Neural cell (in vitro differentiated cells): ENCODE data around the gene TSPAN9. TPM values are rescaled to one million over a fixed set of nuclear protein-coding genes. Genes with fewer than 3 reads are reported as not detected.

ENCODE experiments used
- H2AFZ ChIP-seq: fragments of 200-600, 300-800 bp; sonication (generic), shearing (Covaris generic); 2 replicates; pipeline ENCODE4 v1.6.0; 2014; ENCODE audit warnings: low read depth, mild to moderate bottlenecking, antibody characterized with exemption, low read length, moderate library complexity
- H3F3A ChIP-seq: fragments of 200-600 bp; shearing (Covaris generic); 2 replicates; pipeline ENCODE4 v1.6.1; 2016; ENCODE audit warnings: mild to moderate bottlenecking, moderate library complexity, mixed read lengths, antibody characterized with exemption, low read length; ENCODE audit not compliant: insufficient read depth, poor library complexity, severe bottlenecking
- H3K27ac ChIP-seq: fragments of 200-600, 300-800 bp; sonication (generic), shearing (Covaris generic); 2 replicates; pipeline ENCODE4 v1.5.1; 2014; ENCODE audit warnings: mild to moderate bottlenecking, low read length, moderate library complexity
- H3K27me3 ChIP-seq: fragments of 300-800, 200-600 bp; sonication (generic), shearing (Covaris generic); 2 replicates; pipeline ENCODE4 v1.6.0; 2014; ENCODE audit warnings: mild to moderate bottlenecking, low read depth, low read length, moderate library complexity; ENCODE audit not compliant: insufficient read depth
- H3K36me3 ChIP-seq: fragments of 300-800, 200-600 bp; sonication (generic), shearing (Covaris generic); 2 replicates; pipeline ENCODE4 v1.5.1; 2014; ENCODE audit warnings: mild to moderate bottlenecking, antibody characterized with exemption, low read length, moderate library complexity; ENCODE audit not compliant: insufficient read depth
- H3K4me2 ChIP-seq: fragments of 300-800, 200-600 bp; sonication (generic), shearing (Covaris generic); 2 replicates; pipeline ENCODE4 v1.6.0; 2014; ENCODE audit warnings: mild to moderate bottlenecking, low read length
- H3K4me3 ChIP-seq: fragments of 300-800, 200-600 bp; sonication (generic), shearing (Covaris generic); 2 replicates; pipeline ENCODE4 v1.5.1; 2014; ENCODE audit warnings: mild to moderate bottlenecking, low read length, moderate library complexity
- H3K79me2 ChIP-seq: fragments of 200-600 bp; shearing (Covaris generic); replicated peaks from 2 replicates; pipeline ENCODE4 v1.6.0; 2014; ENCODE audit warnings: mild to moderate bottlenecking, low read length, moderate library complexity; ENCODE audit not compliant: insufficient read depth
- H3K9ac ChIP-seq: fragments of 300-800, 200-600 bp; sonication (generic), shearing (Covaris generic); 2 replicates; pipeline ENCODE4 v1.6.1; 2016; ENCODE audit warnings: mild to moderate bottlenecking, low read length, mixed read lengths
- H3K9me2 ChIP-seq: fragments of 200-600 bp; shearing (Covaris generic); 2 replicates; pipeline ENCODE4 v1.6.1; 2016; ENCODE audit warnings: mild to moderate bottlenecking, low read length, mixed read lengths; ENCODE audit not compliant: insufficient read depth
- H3K9me3 ChIP-seq: fragments of 200-600, 300-800 bp; sonication (generic), shearing (Covaris generic); 2 replicates; pipeline ENCODE4 v1.6.1; 2016; ENCODE audit warnings: mild to moderate bottlenecking, mixed run types, low read length, moderate library complexity, mixed read lengths
- H4K20me1 ChIP-seq: fragments of 200-600 bp; shearing (Covaris generic); 2 replicates; pipeline ENCODE4 v1.6.1; 2016; ENCODE audit warnings: mild to moderate bottlenecking, mixed run types; ENCODE audit not compliant: insufficient read depth
- EP300 ChIP-seq: fragments of 450-650 bp; conservative IDR thresholded peaks from 2 replicates; pipeline ENCODE4 v1.6.1; 2014; ENCODE audit warnings: antibody characterized with exemption, mild to moderate bottlenecking, moderate library complexity; ENCODE audit not compliant: poor library complexity, severe bottlenecking
- EZH2 ChIP-seq: fragments of 200-600, 300-800 bp; shearing (Covaris generic), sonication (generic); IDR thresholded peaks from 2 replicates; pipeline ENCODE4 v1.6.1; 2014; ENCODE audit warnings: antibody characterized with exemption, low read length, borderline replicate concordance, mild to moderate bottlenecking; ENCODE audit not compliant: insufficient read depth, poor library complexity, severe bottlenecking
- MXI1 ChIP-seq: fragments of 450-650 bp; conservative IDR thresholded peaks from 2 replicates; pipeline ENCODE4 v1.6.1; 2014; ENCODE audit warnings: antibody characterized with exemption, mild to moderate bottlenecking; ENCODE audit not compliant: poor library complexity, severe bottlenecking
- POLR2AphosphoS5 ChIP-seq: IDR thresholded peaks from 2 replicates; pipeline ENCODE4 v1.6.1; 2012
- RAD21 ChIP-seq: fragments of 450-650 bp; conservative IDR thresholded peaks from 2 replicates; pipeline ENCODE4 v1.6.1; 2014; ENCODE audit warnings: antibody characterized with exemption, mild to moderate bottlenecking, moderate library complexity
- SMC3 ChIP-seq: fragments of 450-650 bp; conservative IDR thresholded peaks from 2 replicates; pipeline ENCODE4 v1.6.1; 2014; ENCODE audit warnings: antibody characterized with exemption, mild to moderate bottlenecking, moderate library complexity; ENCODE audit not compliant: poor library complexity
- TAF1 ChIP-seq: IDR thresholded peaks from 2 replicates; pipeline ENCODE4 v1.6.1; 2012; ENCODE audit warnings: low read depth
- polyA plus RNA-seq: library from polyadenylated mRNA; depleted of rRNA; stranded (reverse); fragments of >200 nt; gene quantifications from 2 replicates; pipeline ENCODE4 v1.2.3, GENCODE V29; 2014
- TF ChIP-seq, protein P1 (sequence below): fragments of 450-650 bp; IDR thresholded peaks from 2 replicates; pipeline ENCODE4 v1.5.1; 2014; ENCODE audit warnings: antibody characterized with exemption, mild to moderate bottlenecking, moderate library complexity; ENCODE audit not compliant: poor library complexity, severe bottlenecking
- TF ChIP-seq, protein P2 (sequence below): IDR thresholded peaks from 2 replicates; pipeline ENCODE4 v1.6.1; 2012; ENCODE audit warnings: borderline replicate concordance

TSPAN9 gene
- polyA plus RNA-seq, 1 donor from 2014 or later: 11.9 TPM

DNA sequence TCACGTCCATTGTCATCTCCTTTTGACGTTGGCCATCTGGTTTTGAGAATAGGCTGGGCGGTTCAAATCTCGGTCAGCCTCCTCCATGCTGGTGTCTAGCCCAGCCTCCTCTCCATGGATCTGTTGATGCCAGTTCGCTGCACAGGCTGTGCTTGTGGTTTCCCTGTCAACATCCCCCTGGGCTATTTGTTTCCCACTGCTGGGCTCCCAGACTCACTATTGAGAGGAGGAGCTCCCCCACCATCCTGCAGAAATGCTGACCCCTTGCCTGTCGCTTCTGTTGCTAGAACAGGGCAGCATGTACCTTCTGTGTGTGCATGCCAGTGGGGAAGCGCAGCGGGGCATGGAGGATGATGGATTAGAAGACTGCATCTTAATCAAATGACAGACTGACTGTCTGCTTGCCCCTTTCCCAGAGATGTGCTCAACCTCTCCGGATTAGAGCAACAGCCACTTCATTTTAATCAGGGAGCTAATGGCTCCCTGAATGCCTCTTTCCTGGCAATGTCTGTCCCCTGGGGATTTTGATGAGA, 170.5 kb downstream of the TSPAN9 start:
- Histone ChIP-seq H3K9me2 (no peaks in the 10 kb centered on the region), H3K36me3 (no peaks in the 10 kb centered on the region), H3K4me2 (no peak overlapping the region), H3K4me3 (no peak overlapping the region), H3F3A (no peaks in the 10 kb centered on the region), H3K9ac (no peak overlapping the region), H4K20me1 (no peaks in the 10 kb centered on the region), H3K27me3 (no peaks in the 10 kb centered on the region), H3K79me2 (no peaks in the 10 kb centered on the region), H3K27ac (no peak overlapping the region), H2AFZ (no peak overlapping the region), H3K9me3 (no peaks in the 10 kb centered on the region)
- TF ChIP-seq EP300 (no peak), SMC3 (no peak), RAD21 (no peak), MXI1 (no peak), POLR2AphosphoS5 (no peak), EZH2 (no peak), TAF1 (no peak)
- TF ChIP-seq, protein P1, sequence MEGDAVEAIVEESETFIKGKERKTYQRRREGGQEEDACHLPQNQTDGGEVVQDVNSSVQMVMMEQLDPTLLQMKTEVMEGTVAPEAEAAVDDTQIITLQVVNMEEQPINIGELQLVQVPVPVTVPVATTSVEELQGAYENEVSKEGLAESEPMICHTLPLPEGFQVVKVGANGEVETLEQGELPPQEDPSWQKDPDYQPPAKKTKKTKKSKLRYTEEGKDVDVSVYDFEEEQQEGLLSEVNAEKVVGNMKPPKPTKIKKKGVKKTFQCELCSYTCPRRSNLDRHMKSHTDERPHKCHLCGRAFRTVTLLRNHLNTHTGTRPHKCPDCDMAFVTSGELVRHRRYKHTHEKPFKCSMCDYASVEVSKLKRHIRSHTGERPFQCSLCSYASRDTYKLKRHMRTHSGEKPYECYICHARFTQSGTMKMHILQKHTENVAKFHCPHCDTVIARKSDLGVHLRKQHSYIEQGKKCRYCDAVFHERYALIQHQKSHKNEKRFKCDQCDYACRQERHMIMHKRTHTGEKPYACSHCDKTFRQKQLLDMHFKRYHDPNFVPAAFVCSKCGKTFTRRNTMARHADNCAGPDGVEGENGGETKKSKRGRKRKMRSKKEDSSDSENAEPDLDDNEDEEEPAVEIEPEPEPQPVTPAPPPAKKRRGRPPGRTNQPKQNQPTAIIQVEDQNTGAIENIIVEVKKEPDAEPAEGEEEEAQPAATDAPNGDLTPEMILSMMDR: no peak
- TF ChIP-seq, protein P2, sequence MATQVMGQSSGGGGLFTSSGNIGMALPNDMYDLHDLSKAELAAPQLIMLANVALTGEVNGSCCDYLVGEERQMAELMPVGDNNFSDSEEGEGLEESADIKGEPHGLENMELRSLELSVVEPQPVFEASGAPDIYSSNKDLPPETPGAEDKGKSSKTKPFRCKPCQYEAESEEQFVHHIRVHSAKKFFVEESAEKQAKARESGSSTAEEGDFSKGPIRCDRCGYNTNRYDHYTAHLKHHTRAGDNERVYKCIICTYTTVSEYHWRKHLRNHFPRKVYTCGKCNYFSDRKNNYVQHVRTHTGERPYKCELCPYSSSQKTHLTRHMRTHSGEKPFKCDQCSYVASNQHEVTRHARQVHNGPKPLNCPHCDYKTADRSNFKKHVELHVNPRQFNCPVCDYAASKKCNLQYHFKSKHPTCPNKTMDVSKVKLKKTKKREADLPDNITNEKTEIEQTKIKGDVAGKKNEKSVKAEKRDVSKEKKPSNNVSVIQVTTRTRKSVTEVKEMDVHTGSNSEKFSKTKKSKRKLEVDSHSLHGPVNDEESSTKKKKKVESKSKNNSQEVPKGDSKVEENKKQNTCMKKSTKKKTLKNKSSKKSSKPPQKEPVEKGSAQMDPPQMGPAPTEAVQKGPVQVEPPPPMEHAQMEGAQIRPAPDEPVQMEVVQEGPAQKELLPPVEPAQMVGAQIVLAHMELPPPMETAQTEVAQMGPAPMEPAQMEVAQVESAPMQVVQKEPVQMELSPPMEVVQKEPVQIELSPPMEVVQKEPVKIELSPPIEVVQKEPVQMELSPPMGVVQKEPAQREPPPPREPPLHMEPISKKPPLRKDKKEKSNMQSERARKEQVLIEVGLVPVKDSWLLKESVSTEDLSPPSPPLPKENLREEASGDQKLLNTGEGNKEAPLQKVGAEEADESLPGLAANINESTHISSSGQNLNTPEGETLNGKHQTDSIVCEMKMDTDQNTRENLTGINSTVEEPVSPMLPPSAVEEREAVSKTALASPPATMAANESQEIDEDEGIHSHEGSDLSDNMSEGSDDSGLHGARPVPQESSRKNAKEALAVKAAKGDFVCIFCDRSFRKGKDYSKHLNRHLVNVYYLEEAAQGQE: no peak

DNA sequence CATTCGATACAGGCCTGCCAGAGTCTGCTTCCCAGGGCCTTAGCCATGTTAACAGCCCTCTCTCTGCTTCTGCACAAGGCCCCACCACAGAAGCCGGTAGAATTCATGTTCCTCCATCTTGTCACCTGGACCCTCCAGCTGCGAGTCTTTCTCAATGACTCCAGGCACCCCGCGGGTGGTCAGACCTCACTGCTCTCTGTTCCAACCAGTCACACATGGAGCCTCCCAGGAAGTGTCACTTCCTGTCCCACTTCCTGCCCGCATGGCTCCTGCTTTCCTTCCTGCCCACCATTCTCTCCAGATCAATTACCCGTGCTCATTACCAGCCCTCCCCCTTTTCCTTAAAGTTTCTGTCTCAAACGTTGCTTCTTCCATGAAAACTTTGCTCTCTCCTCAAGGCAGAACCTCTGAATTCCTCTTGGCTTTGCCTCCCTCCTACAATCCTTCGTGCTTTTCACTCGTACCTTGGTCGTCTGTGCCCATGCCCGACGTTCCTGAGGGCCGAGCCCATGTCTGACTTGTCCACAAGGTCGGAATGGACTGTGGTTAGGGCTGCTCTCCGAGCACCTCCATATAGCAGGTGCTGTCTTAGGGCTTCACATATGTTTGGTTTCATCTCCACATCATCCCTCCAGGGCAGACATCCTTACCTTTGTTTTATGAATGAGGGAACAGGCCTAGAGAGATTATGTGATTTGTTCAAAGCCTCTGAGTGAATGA, 172.1 kb downstream of the TSPAN9 start:
- H3K4me2 ChIP-seq: no peak overlapping the region
- no peak for TF ChIP-seq EP300
- TF ChIP-seq, protein P1: no peak
- no peak for TF ChIP-seq RAD21
- no peak for TF ChIP-seq EZH2
- TF ChIP-seq MXI1: no peak
- no peak for TF ChIP-seq SMC3
- TF ChIP-seq, protein P2: no peak
- no peak for TF ChIP-seq POLR2AphosphoS5
- no peak for TF ChIP-seq TAF1
- no peak overlapping the region for H3K27ac ChIP-seq
- H3K36me3 ChIP-seq: no peaks in the 10 kb centered on the region
- no peaks in the 10 kb centered on the region for H3K27me3 ChIP-seq
- H3K9me3 ChIP-seq: no peaks in the 10 kb centered on the region
- no peaks in the 10 kb centered on the region for H3F3A ChIP-seq
- H3K4me3 ChIP-seq: no peak overlapping the region
- no peak overlapping the region for H2AFZ ChIP-seq
- no peaks in the 10 kb centered on the region for H3K9me2 ChIP-seq
- H3K79me2 ChIP-seq: no peaks in the 10 kb centered on the region
- H4K20me1 ChIP-seq: no peaks in the 10 kb centered on the region
- no peak overlapping the region for H3K9ac ChIP-seq
